Astrocyte (in vitro differentiated cells and primary cell): ENCODE measurements around the gene SEMA4D.

Experiments
- CTCF ChIP-seq: IDR thresholded peaks from 2 replicates; pipeline ENCODE4 v1.5.1; 2011; ENCODE audit warnings: low read depth, mild to moderate bottlenecking, inconsistent platforms, low read length, moderate library complexity; ENCODE audit not compliant: insufficient read depth
- EZH2 ChIP-seq: IDR thresholded peaks from 2 replicates; pipeline ENCODE4 v1.6.1; 2012; ENCODE audit warnings: mild to moderate bottlenecking, low read length, inconsistent platforms; ENCODE audit not compliant: insufficient read depth

- TF ChIP-seq CTCF, result no peak
- TF ChIP-seq EZH2, result no peak
These were observed 20.8 kb upstream of the SEMA4D start for GRCh38 chr9:89518466-89519365.
